H9 (cell line): Measurements from ENCODE around the gene EPB41. TPM values are rescaled to one million over a fixed set of nuclear protein-coding genes. Genes with fewer than 3 reads are reported as not detected.

Experiments used
- DNase-seq: peaks from one replicate; pipeline ENCODE4 v3.0.0-alpha.2; 2017
- H2AFZ ChIP-seq: one replicate; pipeline ENCODE4 v1.6.1; 2013; ENCODE audit warnings: mild to moderate bottlenecking, low read length, control low read depth, moderate library complexity
- H2AK5ac ChIP-seq: 2 replicates; pipeline ENCODE4 v1.6.1; 2013; ENCODE audit warnings: low read length, control low read depth, mixed read lengths; ENCODE audit not compliant: insufficient read length
- H2BK120ac ChIP-seq: one replicate; pipeline ENCODE4 v1.6.1; 2013; ENCODE audit warnings: low read depth, mild to moderate bottlenecking, low read length, control low read depth, inconsistent platforms; ENCODE audit not compliant: poor library complexity, severe bottlenecking
- H2BK12ac ChIP-seq: 2 replicates; pipeline ENCODE4 v1.6.1; 2013; ENCODE audit warnings: low read length, control low read depth, mixed read lengths, low read depth; ENCODE audit not compliant: insufficient read length
- H2BK15ac ChIP-seq: 2 replicates; pipeline ENCODE4 v1.6.1; 2013; ENCODE audit warnings: low read depth, low read length, control low read depth
- H2BK20ac ChIP-seq: one replicate; pipeline ENCODE4 v1.6.1; 2013; ENCODE audit warnings: low read depth, mild to moderate bottlenecking, low read length, control low read depth, inconsistent platforms; ENCODE audit not compliant: poor library complexity, severe bottlenecking
- H2BK5ac ChIP-seq: 2 replicates; pipeline ENCODE4 v1.6.1; 2013; ENCODE audit warnings: low read length, control low read depth, mixed read lengths; ENCODE audit not compliant: insufficient read length
- H3K14ac ChIP-seq: 2 replicates; pipeline ENCODE4 v1.6.1; 2013; ENCODE audit warnings: low read length, control low read depth; ENCODE audit not compliant: insufficient read depth
- H3K18ac ChIP-seq: 2 replicates; pipeline ENCODE4 v1.6.1; 2013; ENCODE audit warnings: low read depth, mild to moderate bottlenecking, mixed read lengths, low read length, control low read depth; ENCODE audit not compliant: insufficient read length
- H3K23ac ChIP-seq: 2 replicates; pipeline ENCODE4 v1.6.1; 2013; ENCODE audit warnings: low read length, control low read depth, mixed read lengths, low read depth; ENCODE audit not compliant: insufficient read length
- H3K23me2 ChIP-seq: 2 replicates; pipeline ENCODE4 v1.6.1; 2013; ENCODE audit warnings: low read depth, mild to moderate bottlenecking, mixed read lengths, low read length, control low read depth; ENCODE audit not compliant: insufficient read length, poor library complexity, severe bottlenecking
- H3K27ac ChIP-seq: 2 replicates; pipeline ENCODE4 v1.5.1; 2013; ENCODE audit warnings: low read length, control low read depth, mixed read lengths, low read depth; ENCODE audit not compliant: insufficient read length
- H3K27me3 ChIP-seq: 2 replicates; pipeline ENCODE4 v1.6.1; 2013; ENCODE audit warnings: low read length, control low read depth, inconsistent platforms; ENCODE audit not compliant: insufficient read depth
- H3K4ac ChIP-seq: 2 replicates; pipeline ENCODE4 v1.6.1; 2013; ENCODE audit warnings: low read depth, mild to moderate bottlenecking, control low read depth, inconsistent platforms, low read length, moderate library complexity
- H3K4me1 ChIP-seq: 2 replicates; pipeline ENCODE4 v1.6.1; 2013; ENCODE audit warnings: low read length, control low read depth, inconsistent platforms; ENCODE audit not compliant: insufficient read depth
- H3K4me2 ChIP-seq: 2 replicates; pipeline ENCODE4 v1.6.1; 2013; ENCODE audit warnings: low read length, control low read depth, mixed read lengths; ENCODE audit not compliant: insufficient read length, insufficient read depth
- H3K56ac ChIP-seq: 2 replicates; pipeline ENCODE4 v1.6.1; 2013; ENCODE audit warnings: low read depth, mild to moderate bottlenecking, mixed read lengths, low read length, control low read depth; ENCODE audit not compliant: insufficient read length
- H3K79me1 ChIP-seq: 2 replicates; pipeline ENCODE4 v1.6.1; 2013; ENCODE audit warnings: low read depth, mild to moderate bottlenecking, moderate library complexity, low read length, control low read depth, inconsistent platforms; ENCODE audit not compliant: insufficient read depth, poor library complexity, severe bottlenecking
- H3K79me2 ChIP-seq: 2 replicates; pipeline ENCODE4 v1.6.1; 2013; ENCODE audit warnings: low read length, control low read depth, inconsistent platforms; ENCODE audit not compliant: insufficient read depth
- H3K9ac ChIP-seq: 2 replicates; pipeline ENCODE4 v1.6.1; 2013; ENCODE audit warnings: low read length, control low read depth, mixed read lengths; ENCODE audit not compliant: insufficient read length; ENCODE audit errors: extremely low read depth
- H3K9me3 ChIP-seq: one replicate; pipeline ENCODE4 v1.6.1; 2013; ENCODE audit warnings: low read depth, low read length, inconsistent platforms; ENCODE audit not compliant: control insufficient read depth
- H3T11ph ChIP-seq: one replicate; pipeline ENCODE4 v1.6.1; 2013; ENCODE audit warnings: mild to moderate bottlenecking, low read length, control low read depth, inconsistent platforms
- H4K20me1 ChIP-seq: one replicate; pipeline ENCODE4 v1.6.1; 2013; ENCODE audit not compliant: control insufficient read depth, insufficient read length, insufficient read depth
- H4K5ac ChIP-seq: 2 replicates; pipeline ENCODE4 v1.6.1; 2013; ENCODE audit warnings: low read depth, mild to moderate bottlenecking, mixed read lengths, low read length, control low read depth; ENCODE audit not compliant: insufficient read length
- H4K8ac ChIP-seq: replicated peaks from 2 replicates; pipeline ENCODE4 v1.6.1; 2013; ENCODE audit warnings: low read length, control low read depth, mixed read lengths, low read depth; ENCODE audit not compliant: insufficient read length
- H4K91ac ChIP-seq: 2 replicates; pipeline ENCODE4 v1.6.1; 2013; ENCODE audit warnings: low read depth, mild to moderate bottlenecking, moderate library complexity, mixed read lengths, low read length, control low read depth; ENCODE audit not compliant: insufficient read length
- H3K27ac Mint-ChIP-seq, 3 experiments: 2 replicates in 2 of 3; 3 replicates in 1 of 3; pipeline ENCODE4 v1.8.0; 2020 to 2021; ENCODE audit warnings: mixed read lengths in 3 of 3, mild to moderate bottlenecking in 1 of 3, moderate library complexity in 1 of 3
- H3K27me3 Mint-ChIP-seq: 2 replicates; pipeline ENCODE4 v1.8.0; 2021; ENCODE audit warnings: low read depth, mild to moderate bottlenecking, moderate library complexity, mixed read lengths
- H3K36me3 Mint-ChIP-seq, 3 experiments: 2 replicates in 2 of 3; 3 replicates in 1 of 3; pipeline ENCODE4 v1.8.0; 2020 to 2021; ENCODE audit warnings: low read depth in 3 of 3, mixed read lengths in 3 of 3; ENCODE audit not compliant: insufficient read depth in 1 of 3
- H3K4me1 Mint-ChIP-seq, 2 experiments: 2 replicates each; pipeline ENCODE4 v1.8.0; 2020; ENCODE audit warnings: mixed read lengths in 2 of 2
- H3K4me3 Mint-ChIP-seq, 2 experiments: 2 replicates in 1 of 2; 3 replicates in 1 of 2; pipeline ENCODE4 v1.8.0; 2020 to 2021; ENCODE audit warnings: mild to moderate bottlenecking in 2 of 2, mixed read lengths in 2 of 2, moderate library complexity in 1 of 2
- H3K9me3 Mint-ChIP-seq, 2 experiments: 2 replicates in 1 of 2; 3 replicates in 1 of 2; pipeline ENCODE4 v1.8.0; 2020; ENCODE audit warnings: mild to moderate bottlenecking in 2 of 2, mixed read lengths in 2 of 2, moderate library complexity in 1 of 2
- CTCF ChIP-seq: fragments of 200-600 bp; sonication (generic); conservative IDR thresholded peaks from 3 replicates; pipeline ENCODE4 v1.8.0; 2021; ENCODE audit warnings: antibody characterized with exemption, mild to moderate bottlenecking
- WGBS: extraction: QIAGEN DNeasy Blood & Tissue Kit; methylation state at CpG from one replicate; pipeline ENCODE4 v1.1.7; 2013; ENCODE audit warnings: missing lambda C conversion rate, low lambda C conversion rate, mixed read lengths; ENCODE audit not compliant: insufficient read length; ENCODE audit errors: extremely low coverage; 5-methylcytosine and 5-hydroxymethylcytosine counted together
- total RNA-seq: library from RNA; stranded (reverse); gene quantifications from 2 replicates; pipeline ENCODE4 v1.2.1, GENCODE V29; 2021

The EPB41 gene
- total RNA-seq, 1 experiment from 2014 or later: 75.4 TPM

DNA sequence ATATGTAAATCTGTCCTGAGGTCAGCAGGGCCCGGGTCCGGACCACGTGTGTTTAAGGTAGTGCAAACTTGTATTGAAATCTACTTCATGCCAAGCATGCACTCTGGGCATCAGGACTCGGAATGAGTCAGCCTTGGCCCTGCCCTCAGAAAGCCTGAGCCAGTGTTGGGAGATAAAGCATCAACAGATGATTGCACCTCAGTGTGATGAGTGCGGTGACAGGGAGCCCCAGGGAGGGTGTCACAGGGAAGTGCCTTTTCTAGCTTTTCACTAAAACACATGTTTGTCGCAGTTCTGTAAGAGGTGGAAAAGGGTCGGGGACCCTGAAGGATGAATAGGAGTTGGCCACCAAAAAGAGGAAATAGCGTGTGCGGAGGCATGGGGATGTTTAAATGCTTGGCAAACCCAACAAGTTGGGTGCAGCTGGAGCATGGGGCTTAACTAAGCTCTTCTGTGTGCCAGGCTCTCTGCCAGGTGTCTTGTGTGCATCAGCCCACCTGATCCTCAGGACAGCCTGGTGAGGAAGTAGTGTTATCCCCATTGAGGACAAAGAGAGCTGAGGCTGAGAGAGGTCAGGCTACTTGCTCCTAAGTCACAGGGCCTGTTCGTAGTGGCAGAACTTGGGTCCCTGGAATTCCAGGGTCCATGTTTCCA is 48.2 kb upstream of the EPB41 start:
- Histone ChIP-seq H3K23me2 (no peaks in the 10 kb centered on the region), H3K9me3 (no peaks in the 10 kb centered on the region), H4K20me1 (no peaks in the 10 kb centered on the region), H3K14ac (no peak overlapping the region), H2AK5ac (no peak overlapping the region), H3K4me2 (no peak overlapping the region), H2BK15ac (no peak overlapping the region), H2BK120ac (no peak overlapping the region), H3K79me1 (no peaks in the 10 kb centered on the region), H2BK5ac (no peak overlapping the region), H2BK20ac (no peak overlapping the region), H3K27me3 (no peaks in the 10 kb centered on the region), H3K27ac (no peak overlapping the region), H3K79me2 (no peaks in the 10 kb centered on the region), H2BK12ac (no peak overlapping the region), H3T11ph (no peak overlapping the region), H3K4ac (no peak overlapping the region), H3K23ac (no peak overlapping the region), H2AFZ (no peak overlapping the region), H3K56ac (no peak overlapping the region), H3K18ac (no peak overlapping the region), H4K91ac (no peak overlapping the region), H3K4me1 (no peaks in the 10 kb centered on the region), H3K9ac (no peak overlapping the region), H4K5ac (no peak overlapping the region), H4K8ac (no peak overlapping the region)
- H3K4me3 Mint-ChIP-seq: no peak overlapping the region; a peak in 1 of 5 replicates
- TF ChIP-seq CTCF: no peak
- no peaks in the 10 kb centered on the region for H3K9me3 Mint-ChIP-seq
- no peak overlapping the region; a peak in 2 of 7 replicates for H3K27ac Mint-ChIP-seq
- H3K4me1 Mint-ChIP-seq: peaks cover 5 to 15% of the 10 kb centered on the region in 2 experiments
- no peaks in the 10 kb centered on the region; the same call in 1 of the 2 replicates for H3K27me3 Mint-ChIP-seq
- DNase-seq: no peak
- WGBS: no CpG with 5 or more reads among the region's 10 CpGs
- no peaks in the 10 kb centered on the region; a peak in 1 of 7 replicates for H3K36me3 Mint-ChIP-seq
